HK-2 (cell line): ENCODE results near the gene PRPH.
"Not testable (repeated sequence)": the region's sequence is repeated elsewhere in the genome, so short reads cannot be mapped to it uniquely, and the experiment has no call there.

Source experiments
- DNase-seq: peaks from one replicate; pipeline ENCODE4 v3.0.0-alpha.2; 2018; ENCODE audit not compliant: unreplicated experiment

The PRPH gene

DNA sequence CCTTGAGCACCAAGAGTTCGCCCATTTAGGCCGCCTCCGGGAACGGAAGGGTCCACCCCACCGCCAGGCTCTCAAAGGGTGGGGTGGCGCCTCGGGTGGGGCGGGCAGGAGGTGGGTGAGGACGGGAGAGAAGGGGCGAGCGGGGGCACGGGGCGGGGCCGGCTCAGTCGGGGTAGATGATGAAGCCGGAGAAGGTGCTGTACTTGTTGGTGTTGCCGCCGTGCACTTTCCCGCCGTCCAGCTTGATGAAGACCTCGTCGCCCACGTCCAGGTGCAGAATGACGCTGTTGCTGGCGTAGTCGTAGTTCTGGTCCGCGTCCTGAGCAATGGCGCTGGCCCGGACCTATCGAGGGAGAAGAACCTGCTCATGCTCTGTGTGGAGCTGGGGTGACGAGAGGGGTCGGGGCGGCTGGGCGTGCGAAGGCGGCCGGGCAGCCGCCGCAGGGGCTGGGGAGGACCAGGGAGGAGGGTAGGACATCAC is 38.0 kb downstream of the PRPH start:
- no peak for DNase-seq

DNA sequence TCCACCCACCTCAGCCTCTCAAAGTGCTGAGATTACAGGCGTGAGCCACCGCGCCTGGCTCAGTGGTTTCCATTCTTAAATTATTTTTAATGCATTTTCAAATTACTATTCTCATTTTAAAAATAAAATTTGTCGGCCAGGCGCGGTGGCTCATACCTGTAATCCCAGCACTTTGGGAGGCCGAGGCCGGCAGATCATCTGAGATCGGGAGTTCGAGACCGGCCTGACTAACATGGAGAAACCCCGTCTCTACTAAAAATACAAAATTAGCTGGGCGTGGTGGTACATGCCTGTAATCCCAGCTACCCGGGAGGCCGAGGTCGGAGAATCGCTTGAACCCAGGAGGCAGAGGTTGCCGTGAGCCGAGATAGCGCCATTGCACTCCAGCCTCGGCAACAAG is 38.8 kb downstream of the PRPH start:
- DNase-seq: not testable (repeated sequence)

DNA sequence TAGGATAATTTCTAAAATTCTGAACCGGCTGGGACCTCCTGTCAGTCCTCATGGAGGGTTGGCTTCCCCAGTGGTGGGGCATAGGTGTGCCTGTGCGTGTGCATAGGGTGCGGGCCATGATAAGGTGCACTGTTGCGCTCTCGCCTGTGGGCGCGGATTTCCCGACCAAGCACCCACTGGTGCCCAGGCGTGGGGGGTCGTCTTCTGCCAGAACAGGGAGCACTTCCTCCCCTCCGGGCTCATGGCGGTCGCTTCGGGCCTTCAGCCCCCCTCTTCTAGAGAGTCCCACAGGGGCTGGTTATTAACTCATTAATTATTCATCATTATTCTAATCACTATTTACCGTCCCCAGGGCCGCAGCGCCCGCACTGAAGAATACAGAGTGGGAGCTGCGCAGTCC is 39.3 kb downstream of the PRPH start:
- DNase-seq: no peak

DNA sequence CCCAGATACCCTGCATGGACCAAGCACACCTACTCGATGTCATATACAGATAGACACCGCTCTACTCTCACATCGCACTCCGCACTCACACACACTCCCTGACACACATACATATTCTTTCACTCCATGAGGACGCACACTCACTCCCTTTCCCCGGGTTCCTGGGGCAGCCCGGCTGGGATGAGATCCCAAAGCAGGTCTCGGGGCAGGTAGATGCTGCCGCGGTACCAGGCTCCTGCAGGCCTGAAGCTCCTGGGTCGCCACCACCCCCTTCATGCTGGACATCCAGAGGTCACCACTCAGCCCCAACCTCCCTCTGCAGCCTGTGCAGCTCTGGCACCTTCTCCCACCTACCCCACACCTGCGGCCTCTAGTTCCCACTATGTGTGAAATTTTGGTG is 39.7 kb downstream of the PRPH start:
- DNase-seq: no peak

DNA sequence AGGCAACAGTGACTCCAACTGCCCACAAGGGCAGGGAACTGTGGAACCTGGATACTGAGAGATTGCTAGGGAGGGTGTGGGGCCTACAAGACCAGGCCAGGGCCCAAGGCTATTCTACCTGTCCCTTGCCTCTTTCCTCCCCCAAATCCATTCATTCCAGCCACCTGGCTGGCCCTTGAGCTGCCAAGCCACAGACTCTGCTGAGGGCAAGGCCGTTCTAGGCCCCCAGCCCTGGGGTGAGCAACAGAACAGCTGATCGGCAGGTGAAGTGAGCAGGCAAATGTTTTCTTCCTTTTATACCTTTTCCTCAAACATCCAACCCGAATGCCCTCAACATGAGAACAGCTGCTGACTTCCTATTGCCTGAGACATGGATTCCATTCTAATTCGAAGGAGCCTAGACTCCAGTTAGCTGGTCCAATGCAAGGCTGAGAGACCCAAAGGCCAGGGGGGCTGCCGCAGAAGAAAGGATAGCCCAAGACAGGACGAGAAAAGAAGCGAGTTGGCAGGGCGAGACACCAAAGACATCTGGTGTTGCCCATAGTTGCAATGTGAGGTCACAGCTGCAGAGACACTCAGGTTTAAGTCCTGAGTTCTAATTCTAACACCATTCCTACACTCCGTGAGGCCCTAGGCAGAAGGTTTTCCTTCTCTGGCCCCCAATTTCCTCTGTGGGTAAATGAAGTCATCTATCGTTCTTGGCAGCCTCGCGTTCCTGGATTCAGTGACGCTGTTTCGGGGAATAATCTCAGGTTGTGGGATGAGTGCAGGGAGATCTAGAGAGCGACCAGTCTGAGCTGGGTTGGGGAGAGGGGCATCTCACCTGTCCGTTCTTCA is 40.4 kb downstream of the PRPH start:
- DNase-seq: no peak

DNA sequence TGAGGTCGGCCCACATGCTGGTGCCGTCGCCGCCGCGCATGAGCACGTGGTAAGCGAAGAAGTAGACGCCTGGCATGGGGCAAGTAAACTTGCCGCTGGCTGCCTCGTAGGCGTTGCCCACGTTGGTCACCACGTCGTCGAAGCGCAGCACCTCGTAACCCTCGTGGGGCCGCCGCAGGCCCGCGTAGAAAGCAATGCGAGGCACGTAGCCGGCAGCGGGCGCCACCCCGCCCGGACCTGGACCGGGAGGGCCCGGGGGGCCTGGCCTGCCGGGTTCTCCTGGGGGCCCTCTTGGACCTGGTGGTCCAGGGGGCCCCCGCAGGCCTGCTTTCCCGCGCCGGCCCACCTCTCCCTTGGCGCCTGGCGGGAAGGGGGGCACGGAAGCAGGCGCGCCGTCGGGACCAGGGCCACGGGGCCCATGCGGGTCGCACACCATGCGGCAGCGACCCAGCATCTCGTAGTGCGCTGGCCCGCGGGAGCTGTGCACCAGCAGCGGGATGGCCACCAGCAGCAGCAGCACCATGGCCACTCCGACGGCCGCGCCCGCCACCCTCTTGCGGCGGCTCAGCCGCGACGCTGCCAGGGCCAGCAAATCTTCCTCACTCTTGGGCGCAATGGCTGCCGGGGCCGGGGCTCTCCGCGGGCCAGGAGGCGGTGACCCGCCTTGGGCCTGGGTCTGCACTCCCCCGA is 41.2 kb downstream of the PRPH start:
- DNase-seq: no peak

DNA sequence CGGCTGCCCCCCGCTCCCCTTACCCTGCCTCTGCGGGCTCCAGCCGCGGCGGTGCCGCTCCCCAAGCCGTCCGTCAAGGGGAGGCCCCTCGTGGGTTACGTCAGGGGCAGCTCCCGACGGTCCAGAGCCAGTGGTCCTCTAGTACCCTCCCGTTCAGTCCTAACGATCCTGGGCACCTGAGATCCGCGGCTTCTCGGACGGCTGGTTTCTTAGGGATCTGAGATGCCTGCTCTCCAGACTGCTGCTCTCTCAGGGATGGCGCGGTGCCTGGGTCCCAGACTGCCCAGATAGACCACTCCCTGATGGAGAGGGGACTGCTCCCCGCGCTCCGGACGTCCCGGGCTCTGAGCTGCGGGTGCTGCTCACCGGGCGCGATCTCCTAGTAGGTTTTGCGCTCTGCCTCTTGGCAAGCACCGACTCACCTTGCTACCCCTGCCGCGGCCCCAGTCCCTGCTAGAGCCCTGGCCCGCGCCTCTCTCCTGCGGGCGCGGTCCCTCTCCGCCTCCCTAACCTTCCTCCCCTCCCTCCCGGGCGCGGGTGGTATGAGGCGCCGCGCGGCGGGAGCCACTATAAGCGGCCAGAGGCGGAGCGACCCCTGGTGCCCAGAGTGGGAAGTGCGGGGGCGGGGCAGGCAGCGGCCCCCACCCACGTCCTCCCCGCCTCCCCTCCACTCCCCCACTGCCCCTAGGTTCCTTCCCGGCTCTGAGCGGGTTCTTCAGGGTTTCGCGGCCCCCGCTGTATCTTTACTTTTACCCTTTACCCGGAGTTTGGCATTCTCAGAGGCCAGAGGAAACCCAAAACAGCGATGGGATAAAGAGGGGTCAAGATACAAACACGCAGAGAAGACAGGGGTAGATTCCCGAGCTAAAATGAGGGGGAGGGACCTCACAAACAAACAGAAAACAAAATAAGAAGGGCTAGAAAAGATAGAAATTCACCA is 42.0 kb downstream of the PRPH start, which contains the start of gene C1QL4:
TSS of gene C1QL4 (minus strand) at position 544 of the 940 bp plus-strand sequence. CDS start 711 bp downstream, outside the sequence.
- DNase-seq: peak; percentile 89

DNA sequence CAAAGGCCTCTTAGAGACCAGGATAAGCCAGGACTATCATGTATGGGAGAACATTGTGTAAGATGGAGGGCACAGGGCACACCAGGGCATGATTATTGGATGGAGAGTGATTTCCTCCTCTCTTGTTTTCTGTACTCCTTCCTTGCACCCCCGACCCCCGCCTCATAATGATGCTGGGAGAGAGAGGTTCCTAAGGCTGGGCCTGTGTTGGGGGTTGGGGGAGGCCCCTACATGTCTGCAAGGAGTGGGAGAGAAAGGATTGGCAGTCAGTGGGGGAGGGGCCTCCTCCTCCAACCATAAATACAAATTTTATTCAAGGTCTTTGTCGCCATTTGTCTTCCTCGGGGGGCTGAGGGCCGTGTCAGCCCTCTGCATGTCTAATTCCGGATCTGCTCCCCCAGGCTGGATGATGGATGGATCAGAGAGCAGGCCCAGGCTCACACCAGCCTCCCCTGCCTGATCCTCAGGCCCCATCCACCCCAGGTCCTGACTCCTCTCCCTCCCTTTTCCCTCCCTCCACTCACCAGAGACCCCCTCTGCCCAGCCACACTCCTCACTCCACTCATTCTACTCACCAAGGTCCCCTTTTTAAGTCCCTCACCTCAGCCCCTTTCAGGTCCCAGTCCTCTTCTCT is 44.0 kb downstream of the PRPH start:
- no peak for DNase-seq

DNA sequence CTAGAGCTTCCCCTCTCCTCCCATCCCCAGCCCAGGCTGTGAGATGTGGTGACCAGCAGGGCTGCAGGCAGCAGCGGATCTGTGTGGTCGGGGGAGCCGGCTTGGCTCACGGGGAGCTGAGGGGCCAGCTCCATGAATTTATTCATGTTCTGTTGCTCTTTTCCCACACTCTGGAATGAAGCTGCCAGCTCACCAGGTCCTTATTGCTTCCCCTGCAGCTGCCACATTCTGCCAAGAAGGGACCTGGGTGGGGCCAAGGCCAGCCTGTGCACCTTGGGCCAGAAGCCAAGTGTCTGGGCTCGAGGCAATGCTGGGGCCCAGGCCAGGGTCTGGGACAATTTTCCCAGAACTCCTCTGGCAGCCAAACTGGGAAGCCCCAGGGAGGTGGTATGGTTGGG is 44.5 kb downstream of the PRPH start:
- DNase-seq: no peak

DNA sequence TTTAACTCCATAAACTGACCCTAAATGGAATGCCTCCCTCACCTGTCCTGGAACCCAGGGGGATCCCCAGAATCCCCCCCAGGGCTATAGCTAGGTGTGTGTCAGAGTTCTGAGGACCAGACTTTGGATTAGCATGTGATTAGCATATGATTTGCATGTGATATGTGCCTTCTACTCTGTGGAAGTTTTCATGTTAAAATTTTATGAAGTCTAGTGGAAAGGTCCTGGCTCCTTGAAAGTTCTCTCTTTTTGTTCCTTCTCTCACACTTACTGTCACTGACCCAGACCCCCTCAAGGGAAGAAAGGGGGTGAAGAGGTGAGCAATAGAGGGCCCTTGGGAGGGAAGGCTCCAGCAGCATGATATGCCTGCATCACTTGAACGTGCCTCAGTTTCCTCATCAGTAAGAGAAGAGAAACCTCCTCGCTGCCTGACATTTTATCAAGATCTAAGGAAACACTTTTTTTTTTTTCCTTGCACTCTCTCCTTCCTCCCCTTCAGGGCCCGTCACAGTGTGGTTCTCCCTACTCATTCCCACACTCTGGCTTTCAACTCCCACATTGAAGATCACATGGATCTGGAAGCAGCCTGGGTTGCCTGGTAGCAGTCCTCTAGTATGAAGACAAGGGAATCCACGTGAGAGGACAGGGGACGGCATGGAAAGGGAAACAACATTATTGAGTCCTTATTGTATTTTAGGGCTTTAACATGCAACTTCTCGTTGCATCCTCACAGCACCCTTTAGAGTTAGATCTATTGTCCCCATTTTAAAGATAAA is 45.3 kb downstream of the PRPH start:
- no peak for DNase-seq

DNA sequence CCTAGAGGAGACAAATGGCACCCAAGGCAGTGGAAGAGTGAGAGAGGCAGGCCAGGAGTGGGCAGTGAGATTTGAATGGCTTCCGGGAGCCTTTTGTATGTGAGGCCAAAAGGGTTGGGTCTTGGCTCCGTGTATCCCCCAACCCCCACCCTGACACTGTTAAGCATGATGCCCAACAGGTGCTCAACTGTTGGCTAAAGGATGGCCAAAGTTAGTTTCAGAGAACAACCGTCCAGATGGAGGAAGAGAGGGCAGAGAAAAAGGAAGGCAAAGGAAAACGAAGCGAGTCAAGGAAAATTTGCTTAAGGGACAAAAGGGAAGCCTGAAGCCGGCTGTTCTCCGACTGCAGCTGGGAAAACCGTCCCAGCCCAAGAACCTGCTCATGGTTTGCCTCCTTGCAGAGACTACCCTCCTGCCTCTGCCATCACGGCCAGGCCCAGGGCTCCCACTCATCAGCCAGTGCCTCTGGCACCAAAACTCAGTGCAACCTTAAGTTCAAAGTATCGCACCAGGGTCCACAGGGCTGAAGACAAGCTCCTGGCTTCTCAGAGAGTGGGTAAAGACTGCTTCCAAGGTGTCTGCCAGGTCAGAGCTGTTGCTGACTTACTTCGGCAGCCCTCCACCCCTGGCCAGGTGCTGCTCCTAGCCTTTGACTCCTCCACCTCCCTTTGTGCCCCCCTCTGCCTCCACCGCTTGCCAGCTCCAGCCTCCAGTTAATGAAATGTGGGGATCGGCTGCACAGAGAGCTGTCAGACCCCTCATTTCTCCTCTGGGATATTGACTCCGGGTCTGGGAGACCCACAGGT is 46.2 kb downstream of the PRPH start:
- DNase-seq: no peak

DNA sequence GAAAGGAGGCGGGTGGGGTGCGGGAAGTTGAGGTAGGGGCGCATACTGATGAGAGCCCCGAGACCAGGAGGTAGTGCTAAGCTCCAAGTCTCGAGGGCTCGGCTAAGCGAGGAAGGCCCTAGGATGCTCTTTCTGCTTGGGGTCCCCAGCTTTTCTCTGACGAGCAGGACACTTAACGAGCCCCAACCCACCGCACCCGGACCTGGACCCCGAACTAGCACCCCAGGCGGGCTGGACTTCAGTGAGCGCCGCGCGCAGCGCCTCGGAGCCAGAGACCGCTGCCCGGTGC is 46.8 kb downstream of the PRPH start:
- DNase-seq: no peak

DNA sequence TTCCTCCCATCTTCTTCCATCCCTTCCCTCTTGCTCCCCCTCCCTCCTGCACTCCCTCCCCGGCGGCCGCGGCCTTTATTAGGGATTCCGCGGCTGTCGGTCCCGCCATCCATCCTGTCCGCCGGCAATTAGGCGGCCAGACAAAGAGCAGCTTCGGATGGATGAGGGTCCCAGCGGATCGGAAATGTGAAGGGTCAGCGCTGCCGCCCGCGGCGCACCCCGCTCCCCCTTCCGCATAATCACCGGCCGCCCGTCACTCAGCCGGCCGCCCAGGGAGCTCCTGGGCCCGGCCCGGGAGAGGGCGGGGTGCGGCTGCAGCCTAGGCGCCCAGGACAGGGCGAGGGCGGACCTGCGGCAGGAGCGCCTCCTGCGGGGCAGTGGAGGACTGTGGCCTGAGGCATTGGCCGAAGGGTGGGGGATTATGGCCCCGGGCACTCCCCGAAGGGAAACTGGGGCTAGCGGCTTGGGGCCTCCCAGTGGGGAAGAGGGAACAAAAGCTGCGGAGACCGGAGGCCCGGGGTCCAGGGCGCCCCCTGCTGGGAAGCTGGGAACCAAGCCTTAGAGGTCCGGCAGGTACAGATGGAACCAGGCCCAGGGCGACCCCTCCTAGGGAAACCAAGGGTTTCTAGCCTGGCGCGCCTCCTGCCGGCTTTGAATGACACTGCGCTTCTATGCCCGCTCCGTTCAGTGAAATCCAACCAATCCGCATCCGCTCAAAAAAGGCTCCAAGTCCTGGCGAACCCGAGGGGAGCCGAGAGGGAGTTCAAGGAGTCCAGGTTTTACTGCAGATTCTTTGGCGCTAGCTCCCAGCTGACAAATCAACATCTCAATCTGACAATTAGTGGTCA is 47.3 kb downstream of the PRPH start:
- DNase-seq: peak; percentile 64

DNA sequence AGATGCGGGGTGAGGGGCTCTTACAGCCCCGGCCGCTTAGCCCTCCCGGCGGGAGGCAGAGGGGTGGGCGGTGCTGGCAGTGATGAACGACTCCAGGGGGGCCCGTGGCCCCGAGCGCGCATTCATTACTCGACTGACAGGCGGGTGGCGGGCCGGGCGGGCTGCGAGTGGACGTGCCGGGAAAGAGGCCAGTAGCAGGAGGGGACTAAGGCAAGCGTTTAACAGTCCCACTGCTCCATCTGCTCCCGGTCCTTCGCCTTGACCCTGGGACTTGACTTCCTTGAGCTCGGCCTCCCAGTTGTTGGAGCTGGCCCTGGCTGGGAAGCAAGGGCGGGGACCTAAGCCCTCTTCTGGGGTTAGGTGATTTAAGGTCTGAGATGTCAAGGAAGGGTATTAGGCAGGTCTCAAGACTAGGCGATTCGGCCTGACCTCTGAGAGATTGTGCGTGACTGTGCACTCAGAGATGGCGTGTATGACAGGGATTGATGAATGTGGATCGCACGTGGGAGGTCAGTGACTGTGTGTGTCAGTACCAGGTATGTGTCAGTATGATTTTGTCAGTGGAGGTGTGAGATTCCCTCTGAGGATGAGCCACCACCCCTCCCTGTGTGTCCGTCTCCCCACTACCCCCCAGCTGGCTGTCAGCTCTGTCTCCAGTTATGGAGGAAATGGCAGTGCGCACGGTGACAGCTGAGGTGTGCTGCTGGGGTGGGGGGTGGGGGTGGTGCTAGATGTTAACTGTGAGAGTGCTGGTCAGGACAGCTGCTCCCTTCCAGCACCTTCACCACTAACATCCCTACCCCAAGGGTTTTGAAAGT is 48.2 kb downstream of the PRPH start:
- DNase-seq: no peak

DNA sequence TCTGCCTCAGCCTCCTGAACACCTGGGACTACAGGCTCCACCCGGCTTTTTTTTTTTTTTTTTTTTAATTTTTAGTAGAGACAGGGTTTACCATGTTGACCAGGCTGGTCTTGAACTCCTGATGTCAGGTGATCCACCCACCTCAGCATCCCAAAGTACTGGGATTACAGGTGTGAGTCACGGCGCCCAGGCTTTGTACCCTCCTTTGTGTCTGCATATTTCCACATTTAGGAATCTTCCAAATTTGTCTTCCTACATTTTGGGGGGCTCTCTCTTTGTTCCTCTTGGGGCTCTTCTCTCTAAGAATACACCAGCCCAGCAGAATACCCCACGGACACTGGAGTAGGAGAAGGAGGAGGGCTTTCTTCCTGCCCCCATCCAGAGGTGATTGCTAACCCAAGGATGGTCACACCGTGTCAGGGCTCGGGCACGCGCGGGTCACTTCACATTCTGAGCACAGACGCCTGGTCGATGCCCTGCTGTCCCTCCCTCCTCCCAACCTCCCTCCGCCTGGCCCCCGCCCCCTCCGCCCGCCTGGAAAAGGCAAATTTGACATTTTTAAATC is 49.6 kb downstream of the PRPH start:
- no peak for DNase-seq

DNA sequence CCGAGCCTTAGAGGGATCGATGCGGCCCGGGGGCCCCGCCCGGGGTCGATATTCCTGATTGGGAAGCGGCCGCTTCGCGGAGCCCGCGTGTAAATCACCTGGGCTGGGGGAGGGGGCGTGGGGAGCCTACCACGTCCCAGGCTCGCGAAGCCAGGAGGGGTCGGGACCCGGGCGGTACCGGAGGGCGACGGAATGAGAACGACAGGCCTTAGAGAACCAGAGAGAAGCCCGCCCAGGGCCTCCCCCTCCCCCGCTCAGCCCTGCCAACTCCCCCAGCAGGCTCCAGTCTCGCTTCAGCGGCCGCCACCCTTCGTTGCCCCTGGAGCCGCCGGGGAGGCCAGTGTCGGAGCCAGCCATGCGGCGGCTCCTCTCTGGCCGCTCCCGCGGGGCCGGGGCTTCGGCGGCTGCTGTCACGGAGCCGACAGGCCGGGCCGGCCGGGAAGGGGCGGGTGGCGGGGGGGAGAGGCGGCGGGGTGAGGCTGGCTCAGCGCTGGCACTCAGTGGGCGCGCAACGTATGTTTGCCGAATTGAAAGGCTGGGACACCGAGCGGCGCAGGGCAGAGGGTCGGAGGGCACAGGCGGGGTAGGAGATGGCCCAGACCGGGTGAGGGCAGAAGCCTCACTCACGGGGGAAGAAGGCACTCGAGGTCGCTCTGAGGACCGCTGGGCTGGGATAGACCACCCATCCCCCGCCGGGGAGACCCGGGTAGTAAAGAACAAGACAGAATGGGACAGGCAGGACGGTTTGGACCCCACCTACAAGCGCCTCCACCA is 50.3 kb downstream of the PRPH start:
- DNase-seq: peak; percentile 82
